NCI-H2107 treated with DMSO at 0.1 percent for 48 hours (cell line): ENCODE results near the gene WASF3.

ENCODE experiments used
- DNase-seq: peaks from one replicate; lab custom pipeline; 2025; ENCODE audit not compliant: unreplicated experiment; lab: John Stamatoyannopoulos, UW

The WASF3 gene

GRCh38 chr13:26557393-26558073 is at the start of gene WASF3:
WASF3 (plus strand) TSS chr13:26557683; CDS start chr13:26642271, 84,588 bp downstream.
- DNase-seq = peak; percentile 80

- no peak for DNase-seq
Measured at GRCh38 chr13:26508885-26509284, 48.6 kb upstream of the WASF3 start.

GRCh38 chr13:26509491-26509890 is 48.0 kb upstream of the WASF3 start:
- DNase-seq = no peak

GRCh38 chr13:26513931-26514330 is 43.6 kb upstream of the WASF3 start:
- DNase-seq = no peak

GRCh38 chr13:26515721-26516120 is 41.8 kb upstream of the WASF3 start:
- no peak for DNase-seq

GRCh38 chr13:26517936-26518335 is 39.5 kb upstream of the WASF3 start:
- no peak for DNase-seq

GRCh38 chr13:26518451-26518959 is 39.0 kb upstream of the WASF3 start:
- DNase-seq = no peak

- no peak for DNase-seq
Measured at GRCh38 chr13:26522571-26522970, 34.9 kb upstream of the WASF3 start.

GRCh38 chr13:26523007-26523406 is 34.5 kb upstream of the WASF3 start:
- no peak for DNase-seq

GRCh38 chr13:26525528-26525927 is 32.0 kb upstream of the WASF3 start:
- DNase-seq = no peak

- DNase-seq = no peak
Measured at GRCh38 chr13:26526702-26527216, 30.7 kb upstream of the WASF3 start.

GRCh38 chr13:26528527-26528926 is 29.0 kb upstream of the WASF3 start:
- DNase-seq = no peak

GRCh38 chr13:26529441-26529840 is 28.0 kb upstream of the WASF3 start:
- DNase-seq = no peak

- DNase-seq = no peak
Measured at GRCh38 chr13:26531742-26532141, 25.7 kb upstream of the WASF3 start.

- DNase-seq = no peak
Measured at GRCh38 chr13:26534036-26534726, 23.3 kb upstream of the WASF3 start.

- no peak for DNase-seq
Measured at GRCh38 chr13:26538363-26539317, 18.8 kb upstream of the WASF3 start.

- DNase-seq = no peak
Measured at GRCh38 chr13:26539738-26540292, 17.7 kb upstream of the WASF3 start.

- no peak for DNase-seq
Measured at GRCh38 chr13:26540334-26540733, 17.1 kb upstream of the WASF3 start.

GRCh38 chr13:26541041-26541440 is 16.4 kb upstream of the WASF3 start:
- no peak for DNase-seq

- no peak for DNase-seq
Measured at GRCh38 chr13:26541678-26542568, 15.6 kb upstream of the WASF3 start.
